Keratinocyte (primary cell): Measurements from ENCODE around the gene PAMR1. TPM values are rescaled to one million over a fixed set of nuclear protein-coding genes. Genes with fewer than 3 reads are reported as not detected.

Experiments
- DNase-seq: peaks from one replicate; pipeline ENCODE4 v3.0.0-alpha.2; 2011; ENCODE audit warnings: low read depth, missing footprints, low spot score
- FAIRE-seq: peaks from 2 replicates; lab custom pipeline; 2011; peaks lifted over from hg19 to GRCh38; lab: Jason Lieb, UNC
- H2AFZ ChIP-seq: 2 replicates; pipeline ENCODE4 v1.6.0; 2012; ENCODE audit warnings: low read length, control low read depth, inconsistent platforms; ENCODE audit not compliant: control insufficient read depth
- H3K27ac ChIP-seq: 2 replicates; pipeline ENCODE4 v1.5.1; 2011; ENCODE audit warnings: low read length; ENCODE audit not compliant: control insufficient read depth, insufficient read depth
- H3K27me3 ChIP-seq: 3 replicates; pipeline ENCODE4 v1.6.0; 2011; ENCODE audit warnings: low read length; ENCODE audit not compliant: control insufficient read depth, insufficient read depth; ENCODE audit errors: extremely low read depth
- H3K36me3 ChIP-seq, 2 experiments: 2 replicates in 1 of 2; 3 replicates in 1 of 2; pipeline ENCODE4 v1.5.1; 2011; ENCODE audit warnings: low read length in 2 of 2, mild to moderate bottlenecking in 1 of 2; ENCODE audit not compliant: control insufficient read depth in 2 of 2, insufficient read depth in 2 of 2; ENCODE audit errors: extremely low read depth in 1 of 2
- H3K4me1 ChIP-seq: 3 replicates; pipeline ENCODE4 v1.5.1; 2011; ENCODE audit warnings: low read length; ENCODE audit not compliant: control insufficient read depth, insufficient read depth; ENCODE audit errors: extremely low read depth
- H3K4me2 ChIP-seq: 3 replicates; pipeline ENCODE4 v1.6.0; 2011; ENCODE audit warnings: low read depth, low read length; ENCODE audit not compliant: control insufficient read depth, insufficient read depth; ENCODE audit errors: extremely low read depth
- H3K4me3 ChIP-seq, 3 experiments: fragments of 200-600 bp in 1 of 3; sonication (generic) in 1 of 3; 2 replicates in 2 of 3; 3 replicates in 1 of 3; pipeline ENCODE4 v1.5.1; 2011 to 2016; ENCODE audit warnings: low read length in 3 of 3, mild to moderate bottlenecking in 3 of 3, control low read depth in 2 of 3, inconsistent platforms in 1 of 3, low read depth in 1 of 3, mixed read lengths in 1 of 3, mixed run types in 1 of 3, moderate library complexity in 1 of 3; ENCODE audit not compliant: control insufficient read depth in 2 of 3, insufficient read depth in 2 of 3; ENCODE audit errors: extremely low read depth in 1 of 3
- H3K79me2 ChIP-seq: 2 replicates; pipeline ENCODE4 v1.6.0; 2012; ENCODE audit warnings: low read length; ENCODE audit not compliant: control insufficient read depth, insufficient read depth
- H3K9ac ChIP-seq: 3 replicates; pipeline ENCODE4 v1.6.0; 2011; ENCODE audit warnings: low read length; ENCODE audit not compliant: control insufficient read depth, insufficient read depth; ENCODE audit errors: extremely low read depth
- H3K9me1 ChIP-seq: 3 replicates; pipeline ENCODE4 v1.6.0; 2011; ENCODE audit warnings: low read length; ENCODE audit not compliant: control insufficient read depth, insufficient read depth; ENCODE audit errors: extremely low read depth
- H3K9me3 ChIP-seq: 2 replicates; pipeline ENCODE4 v1.5.1; 2012; ENCODE audit warnings: low read depth, low read length; ENCODE audit not compliant: control insufficient read depth
- H4K20me1 ChIP-seq: 3 replicates; pipeline ENCODE4 v1.6.0; 2011; ENCODE audit warnings: low read length; ENCODE audit not compliant: control insufficient read depth, insufficient read depth; ENCODE audit errors: extremely low read depth
- CTCF ChIP-seq, 3 experiments: IDR thresholded peaks in 1 of 3; conservative IDR thresholded peaks in 1 of 3; optimal IDR thresholded peaks in 1 of 3; 2 replicates in 2 of 3; 3 replicates in 1 of 3; pipeline versions ENCODE3 to v1.5.1; 2011; ENCODE audit warnings: low read length in 3 of 3, mild to moderate bottlenecking in 3 of 3, moderate library complexity in 2 of 3, control low read depth in 1 of 3, inconsistent platforms in 1 of 3; ENCODE audit not compliant: insufficient read depth in 2 of 3; ENCODE audit errors: extremely low read depth in 1 of 3
- EZH2 ChIP-seq: IDR thresholded peaks from one replicate; pipeline ENCODE4 v1.6.1; 2012; ENCODE audit warnings: inconsistent platforms, mild to moderate bottlenecking, low read length, moderate library complexity
- dilution Hi-C: fragments of 300-500 bp; cut with MboI; formaldehyde crosslinking; loops from one replicate; pipeline ENCODE4 v1.7.0; 2020; ENCODE audit warnings: low sequenced_read_pairs; ENCODE audit not compliant: extremely low pct_ligation_motif_present
- polyA plus RNA-seq, 5 experiments: library from polyadenylated mRNA; depleted of rRNA in 3 of 5; stranded (reverse) in 3 of 5; stranded (forward) in 1 of 5; unstranded in 1 of 5; fragments of >200 nt; gene quantifications; 1 replicate in 1 of 5; 2 replicates in 3 of 5; 3 replicates in 1 of 5; pipeline versions ENCODE4 v1.2.1 to v1.2.3, GENCODE V29; 2011 to 2012; ENCODE audit warnings: missing spikeins in 2 of 5, low read depth in 1 of 5, low replicate concordance in 1 of 5

The PAMR1 gene
- polyA plus RNA-seq, 1 donor (not counting 4 experiments of a cell fraction or from before 2014, with no cell fraction given) = 4.1 TPM

GRCh38 chr11:35463331-35463751 lies 62.1 kb downstream of the PAMR1 start:
- FAIRE-seq = no peak
- H3K9ac ChIP-seq = no peak overlapping the region
- dilution Hi-C loops = no loop called here

GRCh38 chr11:35461917-35462538 lies 63.4 kb downstream of the PAMR1 start:
- Histone ChIP-seq H3K4me2 (no peak overlapping the region), H3K9me3 (no peaks in the 10 kb centered on the region), H3K9ac (no peak overlapping the region), H3K79me2 (no peaks in the 10 kb centered on the region), H3K36me3 (no peaks in the 10 kb centered on the region), H3K27me3 (peaks cover 5% of the 10 kb centered on the region), H2AFZ (no peak overlapping the region), H3K4me1 (no peaks in the 10 kb centered on the region), H3K4me3 (no peak overlapping the region), H3K9me1 (no peaks in the 10 kb centered on the region), H3K27ac (no peak overlapping the region), H4K20me1 (no peaks in the 10 kb centered on the region)
- DNase-seq = no peak
- TF ChIP-seq EZH2 = no peak
- FAIRE-seq = no peak
- dilution Hi-C loops = no loop called here

More at GRCh38 chr11:35463331-35463751, 62.1 kb downstream of the PAMR1 start:
- H3K36me3 ChIP-seq = no peaks in the 10 kb centered on the region
- peaks cover 3% of the 10 kb centered on the region for H3K27me3 ChIP-seq
- no peaks in the 10 kb centered on the region for H3K9me3 ChIP-seq
- no peak overlapping the region for H2AFZ ChIP-seq
- H3K4me1 ChIP-seq = no peaks in the 10 kb centered on the region
- no peak for DNase-seq
- no peak overlapping the region for H3K27ac ChIP-seq
- H3K4me2 ChIP-seq = no peak overlapping the region
- TF ChIP-seq CTCF (optimal IDR thresholded peaks at IDR 0.05 in 1 of 3, IDR thresholded peaks at IDR 0.05 in 1 of 3, conservative IDR thresholded peaks at IDR 0.05 in 1 of 3; ENCODE audit: extremely low read depth in 1 of 3, insufficient read depth in 2 of 3, low read length in 3 of 3) = no peak
- no peak for TF ChIP-seq EZH2
- no peak overlapping the region for H3K4me3 ChIP-seq
- no peaks in the 10 kb centered on the region for H4K20me1 ChIP-seq
- no peaks in the 10 kb centered on the region for H3K79me2 ChIP-seq
- H3K9me1 ChIP-seq = no peaks in the 10 kb centered on the region

GRCh38 chr11:35459489-35459888 lies 65.9 kb downstream of the PAMR1 start:
- FAIRE-seq (no peak), DNase-seq (no peak)
- Histone ChIP-seq H4K20me1 (no peaks in the 10 kb centered on the region), H3K9me3 (no peaks in the 10 kb centered on the region), H3K4me3 (no peak overlapping the region), H3K4me2 (no peak overlapping the region), H3K9me1 (no peaks in the 10 kb centered on the region), H3K9ac (no peak overlapping the region), H2AFZ (no peak overlapping the region), H3K36me3 (no peaks in the 10 kb centered on the region), H3K27ac (no peak overlapping the region), H3K27me3 (peaks cover 5% of the 10 kb centered on the region), H3K79me2 (no peaks in the 10 kb centered on the region), H3K4me1 (no peaks in the 10 kb centered on the region)
- dilution Hi-C loops = no loop called here
- TF ChIP-seq EZH2 = no peak
- TF ChIP-seq CTCF (optimal IDR thresholded peaks at IDR 0.05 in 1 of 3, IDR thresholded peaks at IDR 0.05 in 1 of 3, conservative IDR thresholded peaks at IDR 0.05 in 1 of 3; ENCODE audit: extremely low read depth in 1 of 3, insufficient read depth in 2 of 3, low read length in 3 of 3) = no peak
